Endothelial cell of umbilical vein (primary cell): ENCODE measurements around the gene NRAS. TPM values are rescaled to one million over a fixed set of nuclear protein-coding genes. Genes with fewer than 3 reads are reported as not detected.

ENCODE experiments used
- BruUV-seq: library from RNA; stranded (reverse); fragments of 400-500 nt; replicated peaks from 2 replicates; lab custom pipeline; 2021; lab: Mats Ljungman, UMichigan
- CTCF ChIA-PET: fragments of 300-600, 350-600 bp; sonication (Branson Sonifier 250); formaldehyde crosslinking; loops from one replicate; lab custom pipeline; 2021; ENCODE audit warnings: antibody characterized with exemption, inconsistent platforms; lab: Charles Lee
- POLR2A ChIA-PET: fragments of 300-600, 350-600 bp; sonication (Branson Sonifier 250); formaldehyde crosslinking; loops from one replicate; lab custom pipeline; 2021; ENCODE audit warnings: antibody characterized with exemption, inconsistent platforms; lab: Charles Lee
- DNase-seq: peaks from one replicate; pipeline ENCODE4 v3.0.0-alpha.2; 2011; ENCODE audit warnings: low read depth, low spot score
- FAIRE-seq: peaks from 2 replicates; lab custom pipeline; 2011; peaks lifted over from hg19 to GRCh38; lab: Jason Lieb, UNC
- H2AFZ ChIP-seq: 2 replicates; pipeline ENCODE4 v1.6.0; 2012; ENCODE audit warnings: low read depth, low read length, control low read depth, inconsistent platforms
- H3K27ac ChIP-seq: 2 replicates; pipeline ENCODE4 v1.5.1; 2011; ENCODE audit warnings: low read depth, mild to moderate bottlenecking, control low read depth, low read length, moderate library complexity; ENCODE audit not compliant: insufficient read depth
- H3K27me3 ChIP-seq, 2 experiments: 2 replicates each; pipeline versions ENCODE4 v1.6.0 to v1.6.1; 2011; ENCODE audit warnings: low read length in 2 of 2, mixed read lengths in 1 of 2; ENCODE audit not compliant: control insufficient read depth in 2 of 2, insufficient read depth in 2 of 2
- H3K36me3 ChIP-seq, 2 experiments: 2 replicates in 1 of 2; 3 replicates in 1 of 2; pipeline ENCODE4 v1.5.1; 2011; ENCODE audit warnings: low read length in 2 of 2, mild to moderate bottlenecking in 1 of 2, moderate library complexity in 1 of 2; ENCODE audit not compliant: control insufficient read depth in 2 of 2, insufficient read depth in 2 of 2; ENCODE audit errors: extremely low read depth in 1 of 2
- H3K4me1 ChIP-seq: 3 replicates; pipeline ENCODE4 v1.5.1; 2011; ENCODE audit warnings: mild to moderate bottlenecking, low read length; ENCODE audit not compliant: control insufficient read depth, insufficient read depth; ENCODE audit errors: extremely low read depth
- H3K4me2 ChIP-seq: 2 replicates; pipeline ENCODE4 v1.6.1; 2011; ENCODE audit warnings: low read length, control low read depth, mixed read lengths; ENCODE audit not compliant: insufficient read depth
- H3K4me3 ChIP-seq, 3 experiments: fragments of 200-600 bp in 1 of 3; sonication (generic), shearing (Covaris generic) in 1 of 3; replicated peaks in 1 of 3; 2 replicates each; pipeline ENCODE4 v1.5.1; 2011 to 2016; ENCODE audit warnings: control low read depth in 3 of 3, low read length in 3 of 3, mild to moderate bottlenecking in 2 of 3, inconsistent platforms in 1 of 3, low read depth in 1 of 3, moderate library complexity in 1 of 3; ENCODE audit not compliant: insufficient read depth in 1 of 3
- H3K79me2 ChIP-seq: 2 replicates; pipeline ENCODE4 v1.6.0; 2012; ENCODE audit warnings: low read length, inconsistent platforms; ENCODE audit not compliant: control insufficient read depth, insufficient read depth
- H3K9ac ChIP-seq: replicated peaks from 2 replicates; pipeline ENCODE3; 2011; ENCODE audit warnings: low read length, control low read depth; ENCODE audit not compliant: insufficient read depth; ENCODE audit errors: extremely low read depth
- H3K9me1 ChIP-seq: replicated peaks from 3 replicates; pipeline ENCODE4 v1.6.0; 2011; ENCODE audit warnings: mild to moderate bottlenecking, low read length; ENCODE audit not compliant: control insufficient read depth, insufficient read depth; ENCODE audit errors: extremely low read depth
- H3K9me3 ChIP-seq: replicated peaks from 2 replicates; pipeline ENCODE4 v1.5.1; 2012; ENCODE audit warnings: low read length, inconsistent platforms; ENCODE audit not compliant: control insufficient read depth, insufficient read depth
- H4K20me1 ChIP-seq: replicated peaks from 2 replicates; pipeline ENCODE3; 2011; ENCODE audit warnings: mild to moderate bottlenecking, low read length; ENCODE audit not compliant: control insufficient read depth, insufficient read depth; ENCODE audit errors: extremely low read depth
- CTCF ChIP-seq, 2 donors: IDR thresholded peaks; 1 replicate in 1 of 2; 2 replicates in 1 of 2; pipeline ENCODE4 v1.5.1; 2011; ENCODE audit warnings: low read length in 2 of 2, mild to moderate bottlenecking in 2 of 2, moderate library complexity in 2 of 2, control low read depth in 1 of 2, inconsistent platforms in 1 of 2, low read depth in 1 of 2; ENCODE audit not compliant: insufficient read depth in 1 of 2; ENCODE audit errors: extremely low read depth in 1 of 2
- EZH2 ChIP-seq: IDR thresholded peaks from 2 replicates; pipeline ENCODE4 v1.6.1; 2012; ENCODE audit warnings: borderline replicate concordance, low read depth, mild to moderate bottlenecking, moderate library complexity, low read length, inconsistent platforms; ENCODE audit not compliant: severe bottlenecking
- FOS ChIP-seq: IDR thresholded peaks from 2 replicates; pipeline ENCODE4 v1.6.1; 2011; ENCODE audit warnings: mild to moderate bottlenecking, low read length, moderate library complexity, borderline replicate concordance; ENCODE audit not compliant: insufficient read depth
- GATA2 ChIP-seq: IDR thresholded peaks from 2 replicates; pipeline ENCODE4 v1.7.0; 2011; ENCODE audit warnings: low read depth, mild to moderate bottlenecking, moderate library complexity, mixed read lengths, low read length; ENCODE audit not compliant: insufficient read length, insufficient read depth
- JUN ChIP-seq: IDR thresholded peaks from 2 replicates; pipeline ENCODE4 v1.6.1; 2011; ENCODE audit warnings: borderline replicate concordance, low read depth; ENCODE audit not compliant: insufficient read length, insufficient read depth
- MAX ChIP-seq: IDR thresholded peaks from 2 replicates; pipeline ENCODE4 v1.6.1; 2011; ENCODE audit not compliant: insufficient read depth, insufficient read length
- MYC ChIP-seq: IDR thresholded peaks from one replicate; pipeline ENCODE4 v1.6.1; 2011; ENCODE audit warnings: mild to moderate bottlenecking, low read depth, low read length
- POLR2A ChIP-seq: IDR thresholded peaks from 2 replicates; pipeline ENCODE4 v1.6.1; 2012; ENCODE audit warnings: low read depth, mild to moderate bottlenecking, control low read depth, low read length
- POLR2AphosphoS5 ChIP-seq: IDR thresholded peaks from 2 replicates; pipeline ENCODE4 v1.6.1; 2012; ENCODE audit warnings: low read depth, mild to moderate bottlenecking, control low read depth, low read length, moderate library complexity; ENCODE audit not compliant: insufficient read depth
- dilution Hi-C: fragments of 300-500 bp; cut with MboI; formaldehyde crosslinking; loops from one replicate; pipeline ENCODE4 v1.15.0; 2019; ENCODE audit warnings: low sequenced_read_pairs; ENCODE audit not compliant: extremely low pct_ligation_motif_present
- intact Hi-C: fragments of 100-400 bp; cut with micrococcal nuclease; formaldehyde crosslinking; loops from one replicate; pipeline ENCODE4 v1.10.0; 2022
- polyA plus RNA-seq, 4 experiments: library from polyadenylated mRNA; depleted of rRNA in 3 of 4; stranded (reverse) in 3 of 4; unstranded in 1 of 4; fragments of >200 nt; gene quantifications; 2 replicates each; pipeline versions ENCODE4 v1.2.1 to v1.2.3, GENCODE V29; 2011 to 2012; ENCODE audit warnings: missing spikeins in 1 of 4
- total RNA-seq: library from RNA; stranded (reverse); gene quantifications from 2 replicates; pipeline ENCODE4 v1.2.3, GENCODE V29; 2021

NRAS gene
- total and polyA plus RNA-seq, 2 donors (not counting 3 experiments of a cell fraction or from before 2014, with no cell fraction given) = 29.4 to 76.5 TPM

- Histone ChIP-seq H3K9me1 (no peaks in the 10 kb centered on the region), H3K4me1 (no peaks in the 10 kb centered on the region), H3K36me3 (no peaks in the 10 kb centered on the region), H3K27me3 (peaks cover 4 to 9% of the 10 kb centered on the region in 2 experiments), H3K4me3 (no peak overlapping the region), H4K20me1 (no peaks in the 10 kb centered on the region), H2AFZ (no peak overlapping the region), H3K79me2 (no peaks in the 10 kb centered on the region), H3K27ac (no peak overlapping the region), H3K9ac (no peak overlapping the region), H3K4me2 (no peak overlapping the region), H3K9me3 (no peaks in the 10 kb centered on the region)
- CTCF ChIA-PET = no interaction called here
- DNase-seq = no peak
- TF ChIP-seq JUN = no peak
- TF ChIP-seq MAX = no peak
- TF ChIP-seq MYC = no peak
- no peak for TF ChIP-seq POLR2A
- no peak for TF ChIP-seq EZH2
- TF ChIP-seq GATA2 = no peak
- no peak for TF ChIP-seq FOS
- dilution Hi-C loops (no loop called here), intact Hi-C loops (no loop called here)
- no TSS peak for BruUV-seq
- POLR2A ChIA-PET = no interaction called here
- FAIRE-seq = no peak
These were observed 26.4 kb downstream of the NRAS start for GRCh38 chr1:114690148-114690547.

- H3K27me3 ChIP-seq = peaks cover 4 to 14% of the 10 kb centered on the region in 2 experiments
- dilution Hi-C loops = no loop called here
These were observed 28.0 kb downstream of the NRAS start for GRCh38 chr1:114688526-114688925.

More at GRCh38 chr1:114688526-114688925, 28.0 kb downstream of the NRAS start:
- BruUV-seq = no TSS peak
- no peak overlapping the region for H3K4me2 ChIP-seq
- H2AFZ ChIP-seq = no peak overlapping the region
- ChIA-PET CTCF (no interaction called here), POLR2A (no interaction called here)
- H3K9me3 ChIP-seq = no peaks in the 10 kb centered on the region
- no peaks in the 10 kb centered on the region for H3K4me1 ChIP-seq
- FAIRE-seq = no peak
- H3K9ac ChIP-seq = no peak overlapping the region
- no peak for DNase-seq
- no peaks in the 10 kb centered on the region for H3K9me1 ChIP-seq
- no peaks in the 10 kb centered on the region for H3K79me2 ChIP-seq
- no peak overlapping the region for H3K27ac ChIP-seq
- H4K20me1 ChIP-seq = no peaks in the 10 kb centered on the region
- intact Hi-C loops = no loop called here
- no peaks in the 10 kb centered on the region for H3K36me3 ChIP-seq
- TF ChIP-seq MAX (no peak), POLR2AphosphoS5 (no peak), MYC (no peak), CTCF (IDR thresholded peaks at IDR 0.05; ENCODE audit: extremely low read depth in 1 of 2, insufficient read depth in 1 of 2, low read depth in 1 of 2, low read length in 2 of 2) (no peak)
- no peak overlapping the region for H3K4me3 ChIP-seq
